DOHH2 (cell line): ENCODE results near the gene PRTN3.

Source experiments
- H3F3A ChIP-seq: fragments of 200-600 bp; sonication (generic), shearing (Covaris generic); 2 replicates; pipeline ENCODE4 v1.6.0; 2016; ENCODE audit warnings: antibody characterized with exemption, mild to moderate bottlenecking; ENCODE audit not compliant: control insufficient read depth, insufficient read depth
- H3K27ac ChIP-seq: fragments of 200-600 bp; sonication (generic); 2 replicates; pipeline ENCODE4 v1.5.1; 2014; ENCODE audit warnings: low read depth, mild to moderate bottlenecking, low read length, moderate library complexity
- H3K27me3 ChIP-seq: fragments of 200-600 bp; sonication (generic); 2 replicates; pipeline ENCODE4 v1.6.1; 2014; ENCODE audit warnings: mild to moderate bottlenecking, low read length, mixed read lengths; ENCODE audit not compliant: control insufficient read depth
- H3K36me3 ChIP-seq: fragments of 200-600 bp; sonication (generic); 2 replicates; pipeline ENCODE4 v1.6.1; 2014; ENCODE audit warnings: mild to moderate bottlenecking, low read length, moderate library complexity, mixed read lengths; ENCODE audit not compliant: control insufficient read depth
- H3K4me1 ChIP-seq: fragments of 200-600 bp; sonication (generic); 2 replicates; pipeline ENCODE4 v1.6.1; 2014; ENCODE audit warnings: mild to moderate bottlenecking, low read length, mixed read lengths; ENCODE audit not compliant: control insufficient read depth
- H3K4me2 ChIP-seq: fragments of 200-600 bp; sonication (generic); 2 replicates; pipeline ENCODE4 v1.6.0; 2014; ENCODE audit warnings: mild to moderate bottlenecking, low read length, moderate library complexity
- H3K4me3 ChIP-seq: fragments of 200-600 bp; sonication (generic); 2 replicates; pipeline ENCODE4 v1.5.1; 2014; ENCODE audit warnings: mild to moderate bottlenecking, low read length, mixed read lengths
- H3K79me2 ChIP-seq: fragments of 200-600 bp; sonication (generic); 2 replicates; pipeline ENCODE4 v1.6.1; 2014; ENCODE audit warnings: mild to moderate bottlenecking, low read length, mixed read lengths; ENCODE audit not compliant: control insufficient read depth
- H3K9me2 ChIP-seq: fragments of 200-600 bp; sonication (generic); replicated peaks from 2 replicates; pipeline ENCODE4 v1.6.1; 2014; ENCODE audit warnings: mild to moderate bottlenecking, low read length, mixed read lengths; ENCODE audit not compliant: control insufficient read depth
- H3K9me3 ChIP-seq: fragments of 200-600 bp; sonication (generic); 2 replicates; pipeline ENCODE4 v1.6.1; 2014; ENCODE audit warnings: antibody characterized with exemption, low read length, mixed read lengths; ENCODE audit not compliant: control insufficient read depth, insufficient read depth
- H4K20me1 ChIP-seq: fragments of 200-600 bp; sonication (generic); 2 replicates; pipeline ENCODE4 v1.6.0; 2014; ENCODE audit warnings: low read depth, mild to moderate bottlenecking, antibody characterized with exemption, low read length, moderate library complexity; ENCODE audit not compliant: control insufficient read depth, insufficient read depth
- CTCF ChIP-seq: fragments of 200-600 bp; sonication (generic); IDR thresholded peaks from one replicate; pipeline ENCODE4 v1.5.1; 2014; ENCODE audit warnings: antibody characterized with exemption, mild to moderate bottlenecking, low read depth, low read length; ENCODE audit not compliant: poor library complexity, severe bottlenecking
- EZH2phosphoT487 ChIP-seq: fragments of 200-600 bp; sonication (generic); IDR thresholded peaks from 2 replicates; pipeline ENCODE4 v1.6.1; 2017; ENCODE audit warnings: borderline replicate concordance, mild to moderate bottlenecking, antibody characterized with exemption, low read length, moderate library complexity, mixed read lengths

Gene PRTN3

GRCh38 chr19:803099-803561, 37.7 kb upstream of the PRTN3 start:
- H3K36me3 ChIP-seq = peaks cover 100% of the 10 kb centered on the region
- H3K4me3 ChIP-seq = no peak overlapping the region
- H3K4me2 ChIP-seq = no peak overlapping the region
- no peaks in the 10 kb centered on the region for H3K27me3 ChIP-seq
- no peaks in the 10 kb centered on the region for H3F3A ChIP-seq
- H3K4me1 ChIP-seq = peaks cover 18% of the 10 kb centered on the region
- peaks cover 98% of the 10 kb centered on the region for H3K79me2 ChIP-seq
- peaks cover 68% of the 10 kb centered on the region for H4K20me1 ChIP-seq
- H3K9me2 ChIP-seq = no peaks in the 10 kb centered on the region
- TF ChIP-seq CTCF (no peak), EZH2phosphoT487 (no peak)
- H3K9me3 ChIP-seq = no peaks in the 10 kb centered on the region
- H3K27ac ChIP-seq = no peak overlapping the region

GRCh38 chr19:803686-804418, 36.9 kb upstream of the PRTN3 start:
- Histone ChIP-seq H3K79me2 (peaks cover 91% of the 10 kb centered on the region), H3K4me2 (no peak overlapping the region), H3K9me3 (no peaks in the 10 kb centered on the region), H3K4me1 (peaks cover 16% of the 10 kb centered on the region), H3K36me3 (peaks cover 99% of the 10 kb centered on the region), H3K4me3 (no peak overlapping the region), H3F3A (no peaks in the 10 kb centered on the region), H3K27me3 (no peaks in the 10 kb centered on the region), H3K9me2 (no peaks in the 10 kb centered on the region), H4K20me1 (peaks cover 61% of the 10 kb centered on the region), H3K27ac (no peak overlapping the region)
- TF ChIP-seq EZH2phosphoT487 (no peak), CTCF (no peak)

- TF ChIP-seq EZH2phosphoT487 (no peak), CTCF (no peak)
- Histone ChIP-seq H3K4me3 (no peak overlapping the region), H3K4me1 (peaks cover 9% of the 10 kb centered on the region), H3K9me3 (no peaks in the 10 kb centered on the region), H3K4me2 (no peak overlapping the region), H3F3A (no peaks in the 10 kb centered on the region; the same call in 1 of the 2 replicates), H4K20me1 (peaks cover 54% of the 10 kb centered on the region), H3K36me3 (peaks cover 97% of the 10 kb centered on the region), H3K27me3 (no peaks in the 10 kb centered on the region), H3K9me2 (no peaks in the 10 kb centered on the region), H3K79me2 (peaks cover 83% of the 10 kb centered on the region), H3K27ac (no peak overlapping the region)
Measured at GRCh38 chr19:804419-805165, 36.2 kb upstream of the PRTN3 start.
